ENCODE measurements around the gene ATP8B1.

Gene ATP8B1

DNA sequence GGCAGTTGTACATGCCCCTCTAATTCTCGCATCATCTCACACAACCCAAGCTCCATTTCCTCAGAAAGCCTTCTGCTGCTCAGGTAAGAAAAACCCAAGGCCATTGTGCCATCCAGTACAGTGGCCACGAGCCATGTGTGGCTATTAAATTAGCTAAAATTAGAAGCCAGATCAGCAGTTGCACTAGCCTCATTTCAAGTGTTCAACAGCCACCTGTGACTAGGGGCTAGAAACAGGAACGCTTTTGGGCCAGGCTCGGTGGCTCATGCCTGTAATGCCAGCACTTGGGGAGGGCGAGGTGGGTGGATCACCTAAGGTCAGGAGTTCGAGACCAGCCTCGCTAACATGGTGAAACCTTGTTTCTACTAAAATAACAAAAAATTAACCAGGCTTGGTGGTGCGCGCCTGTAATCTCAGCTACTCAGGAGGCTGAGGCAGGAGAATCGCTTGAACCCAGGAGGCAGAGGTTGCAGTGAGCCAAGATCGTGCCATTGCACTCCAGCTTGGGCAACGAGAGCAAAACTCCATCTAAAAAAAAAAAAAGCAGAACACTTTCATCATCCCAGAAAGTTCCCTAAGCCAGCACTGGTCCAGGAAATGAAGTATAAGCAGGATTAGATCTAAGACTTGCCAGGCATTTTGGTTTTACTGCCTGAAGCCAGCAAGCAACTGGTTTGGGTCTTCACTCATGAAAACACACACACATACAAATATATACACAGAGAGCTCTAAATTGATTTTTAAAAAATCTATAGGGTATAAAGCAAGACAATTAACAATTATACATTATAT, 35.7 kb downstream of the ATP8B1 start:
- TF ChIP-seq, protein P1, sequence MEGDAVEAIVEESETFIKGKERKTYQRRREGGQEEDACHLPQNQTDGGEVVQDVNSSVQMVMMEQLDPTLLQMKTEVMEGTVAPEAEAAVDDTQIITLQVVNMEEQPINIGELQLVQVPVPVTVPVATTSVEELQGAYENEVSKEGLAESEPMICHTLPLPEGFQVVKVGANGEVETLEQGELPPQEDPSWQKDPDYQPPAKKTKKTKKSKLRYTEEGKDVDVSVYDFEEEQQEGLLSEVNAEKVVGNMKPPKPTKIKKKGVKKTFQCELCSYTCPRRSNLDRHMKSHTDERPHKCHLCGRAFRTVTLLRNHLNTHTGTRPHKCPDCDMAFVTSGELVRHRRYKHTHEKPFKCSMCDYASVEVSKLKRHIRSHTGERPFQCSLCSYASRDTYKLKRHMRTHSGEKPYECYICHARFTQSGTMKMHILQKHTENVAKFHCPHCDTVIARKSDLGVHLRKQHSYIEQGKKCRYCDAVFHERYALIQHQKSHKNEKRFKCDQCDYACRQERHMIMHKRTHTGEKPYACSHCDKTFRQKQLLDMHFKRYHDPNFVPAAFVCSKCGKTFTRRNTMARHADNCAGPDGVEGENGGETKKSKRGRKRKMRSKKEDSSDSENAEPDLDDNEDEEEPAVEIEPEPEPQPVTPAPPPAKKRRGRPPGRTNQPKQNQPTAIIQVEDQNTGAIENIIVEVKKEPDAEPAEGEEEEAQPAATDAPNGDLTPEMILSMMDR (conservative IDR thresholded peaks at IDR 0.05; ENCODE audit: low read length), result no peak
- DNase-seq (ENCODE audit: low read depth), result peak; percentile 37
- H3K4me3 ChIP-seq (ENCODE audit: low read length), result no peak overlapping the region

DNA sequence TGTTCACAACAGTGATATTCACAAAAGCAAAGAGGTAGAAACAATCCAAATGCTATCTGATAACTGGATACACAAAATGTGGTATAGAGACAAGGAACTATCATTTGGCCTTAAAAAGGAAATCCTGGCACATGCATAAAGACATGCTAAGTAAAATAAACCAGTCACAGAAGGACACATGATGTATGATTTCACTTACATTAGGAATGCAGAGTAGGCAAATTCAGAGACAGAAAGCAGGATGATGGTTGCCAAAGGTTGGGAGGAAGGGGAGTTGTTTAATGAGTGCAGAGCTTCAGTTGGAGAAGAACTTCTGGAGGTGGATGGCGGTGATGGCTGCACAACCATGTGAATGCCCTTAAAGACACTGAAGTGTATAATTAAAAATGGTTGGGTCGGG, 38.1 kb downstream of the ATP8B1 start:
- no peak for DNase-seq (ENCODE audit: low read depth)
- TF ChIP-seq, protein P1 (conservative IDR thresholded peaks at IDR 0.05; ENCODE audit: low read length), result no peak
- H3K4me3 ChIP-seq (ENCODE audit: low read length), result no peak overlapping the region

DNA sequence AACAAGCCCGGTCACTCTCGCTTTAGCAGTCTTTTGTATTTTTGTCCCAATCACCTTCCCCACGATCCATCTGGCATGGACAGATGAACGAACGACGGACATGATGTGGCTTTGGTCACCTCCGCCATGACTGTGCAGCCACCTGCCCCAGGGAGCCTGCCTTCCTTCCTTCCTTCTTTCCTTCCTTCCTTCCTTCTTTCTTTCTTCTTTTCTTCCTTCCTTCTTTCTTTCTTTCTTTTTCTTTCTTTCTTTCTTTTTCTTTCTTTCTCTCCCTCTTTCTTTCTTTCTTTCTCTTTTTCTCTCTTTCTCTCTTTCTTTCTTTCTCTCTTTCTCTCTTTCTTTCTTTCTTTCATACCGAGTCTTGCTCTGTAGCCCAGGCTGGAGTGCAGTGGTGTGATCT, 39.0 kb downstream of the ATP8B1 start:
- DNase-seq (ENCODE audit: low read depth), result no peak
- TF ChIP-seq, protein P1 (conservative IDR thresholded peaks at IDR 0.05; ENCODE audit: low read length), result no peak

DNA sequence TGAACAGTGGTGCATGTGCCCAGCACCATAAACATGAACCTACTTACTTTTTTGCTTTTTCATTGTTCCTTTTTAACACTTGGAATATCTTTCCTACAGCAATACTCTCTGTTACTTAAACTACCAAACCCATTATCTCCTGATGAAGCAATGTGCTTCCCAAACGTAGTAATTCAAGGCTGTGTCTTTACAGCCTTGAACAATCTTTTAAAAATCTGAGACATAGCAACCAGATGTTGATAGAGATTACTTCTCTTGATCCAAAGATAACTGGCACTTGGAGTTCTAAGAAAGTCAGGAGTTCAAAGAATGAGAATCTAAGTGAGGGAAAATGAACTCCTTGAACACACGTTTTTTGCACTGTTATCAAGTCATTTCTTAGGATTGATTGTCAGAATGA, 40.4 kb downstream of the ATP8B1 start:
- TF ChIP-seq, protein P1 (conservative IDR thresholded peaks at IDR 0.05; ENCODE audit: low read length), result no peak
- no peak for DNase-seq (ENCODE audit: low read depth)
- no peak overlapping the region for H3K4me3 ChIP-seq (ENCODE audit: low read length)

More for the DNA sequence above, 39.0 kb downstream of the ATP8B1 start:
- no peak overlapping the region for H3K4me3 ChIP-seq (ENCODE audit: low read length)

DNA sequence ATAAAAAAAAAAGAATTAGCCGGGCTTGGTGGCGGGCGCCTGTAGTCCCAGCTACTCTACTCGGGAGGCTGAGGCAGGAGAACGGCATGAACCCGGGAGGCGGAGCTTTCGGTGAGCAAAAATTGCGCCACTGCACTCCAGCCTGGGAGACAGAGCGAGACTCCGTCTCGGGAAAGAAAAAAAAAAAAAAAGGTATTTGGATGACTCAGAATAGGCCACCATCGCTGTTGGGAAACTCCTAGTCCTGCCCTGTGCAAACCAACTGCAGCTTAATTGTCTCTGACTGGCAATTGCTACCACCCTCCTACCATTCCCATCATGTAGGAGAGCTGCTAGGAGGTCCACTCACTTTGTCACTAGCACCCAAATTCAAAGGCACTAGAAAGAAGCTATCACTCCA, 43.5 kb downstream of the ATP8B1 start:
- no peak for DNase-seq (ENCODE audit: low read depth)
- no peak overlapping the region for H3K4me3 ChIP-seq (ENCODE audit: low read length)
- TF ChIP-seq, protein P1 (conservative IDR thresholded peaks at IDR 0.05; ENCODE audit: low read length), result no peak

DNA sequence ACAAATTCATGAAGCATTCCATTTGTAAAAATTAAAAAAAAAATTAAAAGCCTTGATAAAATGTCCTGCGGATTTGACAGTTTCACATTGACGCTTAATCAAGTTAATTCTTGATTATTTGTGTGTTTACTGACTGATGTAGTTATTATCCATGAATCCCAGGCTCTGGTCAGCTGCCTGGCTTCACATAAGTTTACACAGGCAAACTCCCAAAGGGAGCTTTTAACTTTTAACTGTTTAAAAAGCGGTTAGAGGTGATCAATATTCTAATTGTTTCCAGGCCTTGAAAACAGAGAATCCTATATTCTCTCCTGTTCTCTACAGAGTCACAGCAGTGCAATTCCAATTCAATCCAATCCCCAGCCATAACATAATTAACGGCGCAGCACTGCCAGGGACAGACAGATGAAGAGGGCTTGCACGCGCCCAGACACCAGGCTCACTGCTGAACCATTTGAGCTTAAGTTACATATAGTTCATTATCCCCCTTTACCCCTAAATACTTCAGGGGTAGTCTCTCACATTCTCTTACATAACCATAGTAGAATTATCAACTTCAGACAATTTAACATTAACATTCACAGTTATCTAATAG, 47.5 kb downstream of the ATP8B1 start:
- DNase-seq (ENCODE audit: low read depth), result no peak
- TF ChIP-seq, protein P1 (conservative IDR thresholded peaks at IDR 0.05; ENCODE audit: low read length), result no peak
- H3K4me3 ChIP-seq (ENCODE audit: low read length), result no peak overlapping the region

Data from AG10803 (cell line).